Spinal cord (tissue), 10 donors: ENCODE results near the gene BRD3OS. TPM values are rescaled to one million over a fixed set of nuclear protein-coding genes. Genes with fewer than 3 reads are reported as not detected.
A peak's percentile ranks its signal among the peaks of the same experiment; 100 is the strongest.

Source experiments
- DNase-seq, 6 donors: peaks; one replicate each; pipeline versions ENCODE4 v3.0.0 to v3.0.0-alpha.2; 2013 to 2015; ENCODE audit warnings: low spot score in 6 of 6, low read depth in 4 of 6
- H3K27ac ChIP-seq: one replicate; pipeline ENCODE4 v1.5.1; 2013; ENCODE audit warnings: low read depth, low read length, control low read depth
- H3K27me3 ChIP-seq: one replicate; pipeline ENCODE4 v1.6.1; 2013; ENCODE audit warnings: low read length; ENCODE audit not compliant: control insufficient read depth, insufficient read depth
- H3K36me3 ChIP-seq: one replicate; pipeline ENCODE4 v1.6.1; 2013; ENCODE audit warnings: low read length; ENCODE audit not compliant: control insufficient read depth, insufficient read depth
- H3K4me1 ChIP-seq: one replicate; pipeline ENCODE4 v1.6.1; 2013; ENCODE audit warnings: low read length; ENCODE audit not compliant: control insufficient read depth, insufficient read depth
- H3K4me3 ChIP-seq: one replicate; pipeline ENCODE4 v1.5.1; 2013; ENCODE audit warnings: low read depth, low read length, control low read depth
- H3K9me3 ChIP-seq: one replicate; pipeline ENCODE4 v1.6.1; 2013; ENCODE audit warnings: low read length; ENCODE audit not compliant: control insufficient read depth, insufficient read depth
- WGBS: methylation state at CpG from one replicate; pipeline ENCODE4 v1.1.5; 2013; ENCODE audit warnings: missing lambda C conversion rate; ENCODE audit not compliant: insufficient coverage; 5-methylcytosine and 5-hydroxymethylcytosine counted together
- polyA plus RNA-seq, 2 donors: library from polyadenylated mRNA; unstranded; fragments of 120-200 nt; gene quantifications; one replicate each; pipeline ENCODE4 v1.2.1, GENCODE V29; 2013; ENCODE audit not compliant: insufficient read length in 2 of 2
- total RNA-seq, 2 donors: library from RNA; depleted of rRNA in 1 of 2; stranded (reverse); fragments of 120-200 nt in 1 of 2; fragments of >200 nt in 1 of 2; gene quantifications; one replicate each; pipeline versions ENCODE4 v1.2.3 to v1.2.4, GENCODE V29; 2013 to 2014
- donor health status: healthy.

Gene BRD3OS
- total and polyA plus RNA-seq, 4 donors, result 22.4 to 56.3 (median 39.6) TPM

DNA sequence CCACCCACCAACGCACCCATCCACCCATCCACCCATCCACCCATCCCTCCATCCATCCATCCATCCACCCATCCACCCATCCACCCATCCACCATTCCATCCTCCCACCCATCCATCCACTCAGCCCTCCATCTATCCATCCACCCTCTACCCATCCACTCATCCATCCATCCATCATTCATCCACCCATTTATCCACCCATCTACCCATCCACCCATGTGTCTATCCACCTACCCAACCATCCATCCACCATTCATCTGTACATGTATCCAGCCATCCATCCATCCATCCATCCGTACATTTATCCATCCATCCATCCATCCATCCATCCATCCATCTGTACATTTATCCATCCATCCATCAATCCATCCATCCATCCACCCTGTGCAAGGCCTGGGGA lies 22.0 kb upstream of the BRD3OS start:
- no peak overlapping the region for H3K27ac ChIP-seq
- H3K4me1 ChIP-seq, result peaks cover 19% of the 10 kb centered on the region
- no peak overlapping the region for H3K4me3 ChIP-seq
- H3K9me3 ChIP-seq, result no peaks in the 10 kb centered on the region
- WGBS, result 100% methylated on average over 2 of the region's 2 CpGs
- no peak for DNase-seq
- no peaks in the 10 kb centered on the region for H3K27me3 ChIP-seq
- H3K36me3 ChIP-seq, result no peaks in the 10 kb centered on the region

DNA sequence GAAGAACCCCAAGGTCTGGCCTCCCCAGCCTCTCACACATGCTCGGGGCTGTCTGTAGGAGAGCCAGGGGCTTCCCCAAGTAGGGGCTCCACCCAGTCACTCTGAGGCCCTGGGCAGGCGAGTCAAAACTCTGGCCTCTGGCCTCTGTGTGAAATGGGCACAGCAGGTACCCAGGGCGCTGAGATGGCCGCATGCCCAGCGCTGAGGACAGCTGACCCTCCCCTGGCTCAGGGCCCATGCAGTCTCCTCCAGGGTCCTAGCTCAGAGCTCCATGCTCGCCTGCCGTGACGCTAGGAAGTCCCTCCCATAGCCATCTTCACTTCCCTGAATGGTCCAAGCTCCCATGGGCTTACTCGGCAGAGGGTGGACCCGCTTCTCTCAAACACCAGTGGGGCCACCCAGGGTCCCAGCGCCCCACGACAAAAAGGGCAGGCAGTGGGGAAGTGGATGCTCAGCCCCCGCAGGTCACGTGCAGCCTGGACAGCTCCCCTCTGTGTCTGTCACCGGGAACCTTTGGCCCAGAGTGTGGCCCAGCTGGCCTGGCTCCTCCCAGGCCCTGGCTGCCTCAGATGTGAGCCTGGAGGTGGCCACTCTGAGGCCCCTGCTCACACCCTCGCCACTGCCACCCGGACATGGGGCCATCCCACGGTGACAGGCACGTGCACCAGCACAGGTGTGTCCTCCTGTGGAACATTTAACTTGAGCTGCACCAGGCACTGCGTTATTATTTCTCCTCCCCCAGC lies 21.0 kb upstream of the BRD3OS start:
- Histone ChIP-seq H3K27ac (no peak overlapping the region), H3K27me3 (no peaks in the 10 kb centered on the region), H3K4me1 (peaks cover 19% of the 10 kb centered on the region), H3K4me3 (no peak overlapping the region), H3K36me3 (no peaks in the 10 kb centered on the region), H3K9me3 (no peaks in the 10 kb centered on the region)
- DNase-seq, result no peak
- WGBS, result 78% methylated on average over 16 of the region's 20 CpGs

DNA sequence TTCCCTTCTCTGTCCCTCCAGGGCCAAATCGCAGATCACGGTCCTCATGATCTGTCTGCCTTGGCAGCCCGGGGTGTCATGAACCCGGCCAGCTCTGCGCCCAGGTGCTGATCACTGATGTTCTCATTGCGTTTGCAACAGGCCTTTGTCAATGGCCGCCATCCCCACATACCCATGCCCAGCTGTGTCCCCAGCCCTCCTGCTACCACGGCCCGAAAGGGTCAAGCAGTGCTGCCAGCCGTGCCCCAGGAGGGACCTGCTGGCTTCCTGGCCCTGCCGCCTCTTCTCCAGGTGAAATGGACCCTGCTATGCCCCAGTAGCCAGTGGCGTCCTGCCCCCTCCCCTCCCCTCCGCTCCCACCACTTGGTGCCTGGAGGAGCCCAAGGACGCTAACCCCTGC lies 20.4 kb upstream of the BRD3OS start:
- Histone ChIP-seq H3K27ac (no peak overlapping the region), H3K4me3 (no peak overlapping the region), H3K4me1 (peaks cover 15% of the 10 kb centered on the region), H3K36me3 (no peaks in the 10 kb centered on the region), H3K9me3 (no peaks in the 10 kb centered on the region), H3K27me3 (no peaks in the 10 kb centered on the region)
- DNase-seq, result no peak
- 87% methylated on average over 13 of the region's 14 CpGs for WGBS

DNA sequence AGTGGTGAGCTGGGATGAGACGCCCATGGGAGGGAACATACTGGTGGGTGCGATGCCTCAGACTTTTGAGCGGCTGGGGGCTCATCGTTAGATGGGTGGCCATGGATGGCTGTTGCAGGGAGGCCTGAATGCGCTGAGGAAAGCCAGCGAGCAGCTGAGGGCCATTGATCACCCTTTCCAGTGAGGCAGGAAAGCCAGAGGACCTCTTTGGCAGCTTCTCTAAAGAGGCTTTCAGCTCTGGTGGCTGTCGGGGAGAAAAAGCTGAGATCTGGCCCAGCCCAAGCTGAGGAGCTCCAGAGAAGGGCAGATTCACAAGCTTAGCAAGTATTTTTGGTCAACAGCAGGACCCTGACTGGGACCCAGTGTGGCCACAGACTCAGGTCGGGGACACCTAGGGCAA lies 19.9 kb upstream of the BRD3OS start:
- no peaks in the 10 kb centered on the region for H3K9me3 ChIP-seq
- 75% methylated on average over 8 of the region's 8 CpGs for WGBS
- peaks cover 14% of the 10 kb centered on the region for H3K4me1 ChIP-seq
- H3K36me3 ChIP-seq, result no peaks in the 10 kb centered on the region
- no peaks in the 10 kb centered on the region for H3K27me3 ChIP-seq
- no peak for DNase-seq
- H3K27ac ChIP-seq, result no peak overlapping the region
- H3K4me3 ChIP-seq, result no peak overlapping the region

DNA sequence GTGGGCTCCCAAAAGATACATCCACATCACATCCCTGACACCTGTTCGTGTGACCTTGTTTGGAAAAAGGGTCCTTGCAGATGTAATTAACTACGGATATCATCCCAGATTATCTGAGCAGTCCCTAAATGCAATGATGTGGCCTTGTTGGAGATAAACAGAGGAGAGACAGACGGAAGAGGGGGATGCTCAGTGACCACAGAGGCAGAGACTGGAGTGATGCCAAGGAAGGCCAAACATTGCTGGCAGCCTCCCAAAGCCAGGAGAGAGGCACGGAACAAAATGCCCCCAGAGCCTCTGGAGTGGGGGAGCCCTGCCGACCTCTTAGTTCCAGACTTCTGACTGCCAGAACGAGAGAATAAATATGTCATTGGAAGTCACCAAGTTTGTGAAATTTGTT lies 18.1 kb upstream of the BRD3OS start:
- peak in 2 of 6 donors; percentile 55 to 75 for DNase-seq
- Histone ChIP-seq H3K27ac (no peak overlapping the region), H3K4me3 (no peak overlapping the region), H3K9me3 (no peaks in the 10 kb centered on the region), H3K36me3 (no peaks in the 10 kb centered on the region), H3K4me1 (peaks cover 23% of the 10 kb centered on the region), H3K27me3 (no peaks in the 10 kb centered on the region)
- 30% methylated on average over 3 of the region's 6 CpGs for WGBS

DNA sequence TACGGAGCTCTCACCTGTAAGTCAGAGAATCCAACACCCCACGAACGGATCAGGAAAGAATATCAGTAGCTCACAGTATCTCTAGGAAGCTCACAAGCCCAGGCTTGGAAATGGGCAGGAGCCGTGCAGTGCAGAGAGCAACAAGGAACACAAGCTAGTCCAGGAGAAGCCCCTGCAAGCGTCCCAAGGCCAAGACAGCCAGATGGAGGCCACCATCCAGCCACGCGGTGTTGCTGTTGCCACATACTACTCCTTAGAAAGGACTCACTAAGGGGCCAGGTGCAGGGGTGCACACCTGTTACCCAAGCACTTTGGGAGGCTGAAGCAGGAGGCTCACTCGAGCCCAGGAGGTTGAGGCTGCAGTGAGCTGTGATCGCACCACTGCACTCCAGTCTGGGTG lies 17.7 kb upstream of the BRD3OS start:
- peaks cover 23% of the 10 kb centered on the region for H3K4me1 ChIP-seq
- H3K9me3 ChIP-seq, result no peaks in the 10 kb centered on the region
- H3K36me3 ChIP-seq, result no peaks in the 10 kb centered on the region
- H3K27me3 ChIP-seq, result no peaks in the 10 kb centered on the region
- no peak overlapping the region for H3K4me3 ChIP-seq
- H3K27ac ChIP-seq, result no peak overlapping the region
- 61% methylated on average over 5 of the region's 9 CpGs for WGBS
- DNase-seq, result no peak

DNA sequence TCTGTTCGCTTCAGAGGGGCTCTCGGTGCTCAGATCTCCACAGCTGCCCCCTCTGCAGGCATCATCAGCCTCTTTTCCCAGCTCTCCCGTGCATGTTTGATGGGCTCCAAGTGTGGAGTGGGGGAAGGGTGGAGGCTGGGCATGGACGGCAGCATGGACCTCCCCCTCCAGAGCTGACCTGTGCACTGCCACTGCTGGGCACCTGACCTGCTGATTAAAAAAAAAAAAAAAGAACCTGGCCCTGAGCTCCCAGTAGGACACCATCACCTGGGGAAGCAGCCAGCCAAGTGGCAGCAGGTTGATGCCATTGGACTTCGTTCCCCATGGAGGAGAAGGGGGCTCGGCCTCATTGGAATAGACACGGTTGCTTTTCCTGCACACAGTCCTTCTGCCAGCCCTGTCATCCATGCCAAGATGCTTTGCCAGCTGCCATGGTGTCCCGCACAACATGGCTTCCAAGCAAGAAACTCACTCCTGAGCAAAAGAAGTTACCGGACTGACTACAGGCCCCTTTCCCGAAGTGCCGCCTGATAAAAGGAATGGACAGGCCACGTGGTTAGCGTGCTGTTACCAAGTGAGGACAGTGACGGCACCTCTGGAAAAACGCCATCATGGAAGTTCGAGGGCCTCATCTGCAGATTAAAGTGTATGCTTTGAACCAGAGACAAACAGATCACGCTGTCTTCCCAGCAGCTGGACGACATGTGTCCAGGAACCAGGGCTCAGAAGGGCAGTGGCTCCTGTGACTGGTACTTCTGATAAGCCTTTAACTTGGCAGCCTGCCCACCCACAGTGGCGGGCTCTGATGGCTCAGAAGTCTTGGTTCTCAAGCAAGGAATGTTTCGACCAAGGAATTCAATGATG lies 14.7 kb upstream of the BRD3OS start:
- no peak overlapping the region for H3K27ac ChIP-seq
- no peaks in the 10 kb centered on the region for H3K36me3 ChIP-seq
- no peak overlapping the region for H3K4me3 ChIP-seq
- peak in 1 of 6 donors; percentile 68 for DNase-seq
- H3K27me3 ChIP-seq, result no peaks in the 10 kb centered on the region
- H3K4me1 ChIP-seq, result peaks cover 23% of the 10 kb centered on the region
- peaks cover 2% of the 10 kb centered on the region for H3K9me3 ChIP-seq
- whole genome bisulfite sequencing, result 69% methylated on average over 16 of the region's 20 CpGs

DNA sequence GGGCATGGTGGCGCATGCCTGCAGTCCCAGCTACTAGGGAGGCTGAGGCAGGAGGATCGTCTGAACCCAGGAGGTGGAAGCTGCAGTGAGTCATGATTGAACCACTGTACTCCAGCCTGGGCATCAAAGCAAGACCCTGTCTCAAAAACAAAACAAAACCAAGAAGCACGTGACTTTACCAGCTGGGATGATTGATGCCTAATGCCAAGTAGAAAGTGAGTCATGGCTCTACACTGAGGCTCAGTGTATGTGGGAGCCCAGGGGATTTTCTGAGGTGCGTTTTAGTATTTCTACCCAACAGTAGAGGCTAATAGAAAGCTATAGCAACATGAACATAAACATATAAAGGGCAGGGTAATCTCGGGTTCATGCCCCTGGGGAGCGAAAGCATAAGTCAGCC lies 13.9 kb upstream of the BRD3OS start:
- no peak for DNase-seq
- no peak overlapping the region for H3K27ac ChIP-seq
- WGBS, result 95% methylated on average over 4 of the region's 6 CpGs
- no peaks in the 10 kb centered on the region for H3K27me3 ChIP-seq
- no peak overlapping the region for H3K4me3 ChIP-seq
- H3K36me3 ChIP-seq, result no peaks in the 10 kb centered on the region
- peaks cover 23% of the 10 kb centered on the region for H3K4me1 ChIP-seq
- H3K9me3 ChIP-seq, result peaks cover 2% of the 10 kb centered on the region

DNA sequence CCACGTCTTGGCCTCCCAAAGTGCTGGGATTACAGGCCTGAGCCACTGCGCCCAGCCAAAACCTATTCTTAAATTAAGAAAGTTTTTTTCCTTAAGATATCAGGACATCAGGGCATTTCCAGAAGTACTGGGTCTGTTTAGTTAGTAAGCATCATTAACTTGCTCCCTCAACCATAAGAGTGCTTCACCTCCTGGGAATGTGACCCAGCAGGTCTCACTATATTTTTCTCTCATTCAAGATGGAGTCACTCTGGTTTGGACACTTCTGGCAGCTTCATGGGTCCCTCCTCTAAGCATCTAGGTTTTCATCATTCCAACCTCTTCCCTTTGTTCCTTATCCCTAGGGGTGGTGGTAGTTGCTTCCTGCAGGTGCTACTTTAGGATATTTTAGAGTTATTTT lies 10.3 kb upstream of the BRD3OS start:
- no peak overlapping the region for H3K27ac ChIP-seq
- no peak for DNase-seq
- peaks cover 2% of the 10 kb centered on the region for H3K9me3 ChIP-seq
- H3K27me3 ChIP-seq, result no peaks in the 10 kb centered on the region
- H3K36me3 ChIP-seq, result no peaks in the 10 kb centered on the region
- H3K4me1 ChIP-seq, result peaks cover 13% of the 10 kb centered on the region
- WGBS, result no CpG with 5 or more reads among the region's 2 CpGs
- no peak overlapping the region for H3K4me3 ChIP-seq
